ENCODE results near the gene VPS16. TPM values are rescaled to one million over a fixed set of nuclear protein-coding genes. Genes with fewer than 3 reads are reported as not detected.

VPS16 gene
- total and polyA plus RNA-seq, 4 donors = 14.5 to 24.3 (median 16.1) TPM

DNA sequence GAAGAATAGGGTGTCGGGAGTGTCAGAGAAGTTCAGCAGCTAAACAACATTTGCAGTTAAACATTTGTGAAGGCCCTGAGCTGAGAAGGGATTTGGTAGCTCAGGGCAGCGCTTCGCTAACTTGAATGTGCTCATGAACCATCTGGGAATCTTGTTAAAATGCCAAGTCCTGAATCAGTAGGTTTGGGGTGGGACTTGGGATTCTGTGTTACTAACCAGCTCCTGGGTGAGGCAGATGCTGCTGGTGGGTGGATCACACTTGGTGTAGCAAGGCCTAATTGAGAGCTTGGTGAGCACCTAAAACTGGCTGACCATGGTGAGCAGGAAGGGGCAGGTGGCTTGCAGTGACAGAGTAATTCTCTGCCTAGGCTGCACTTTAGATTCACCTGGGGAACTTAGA lies 38.6 kb downstream of the VPS16 start:
- no peaks in the 10 kb centered on the region for H3K9me3 ChIP-seq (ENCODE audit: control insufficient read depth in 4 of 4, low read length in 3 of 4)
- no peak overlapping the region for H3K9ac ChIP-seq (ENCODE audit: low read depth in 1 of 2, low read length in 2 of 2)
- peaks cover 1 to 13% (median 10%) of the 10 kb centered on the region in 4 donors for H3K4me1 ChIP-seq (ENCODE audit: control insufficient read depth in 4 of 4, insufficient read depth in 4 of 4, low read length in 3 of 4)
- H3K27me3 ChIP-seq (ENCODE audit: control insufficient read depth in 4 of 4, insufficient read depth in 4 of 4, low read length in 3 of 4) = no peaks in the 10 kb centered on the region
- H3K36me3 ChIP-seq (ENCODE audit: control insufficient read depth in 4 of 4, insufficient read depth in 3 of 4, low read depth in 1 of 4, low read length in 3 of 4) = no peaks in the 10 kb centered on the region
- 94% methylated on average over 3 of the region's 3 CpGs for WGBS
- no peak for DNase-seq (ENCODE audit: low spot score)
- no peak overlapping the region for H3K27ac ChIP-seq (ENCODE audit: low read depth in 1 of 2, low read length in 2 of 2)
- no peak overlapping the region for H3K4me3 ChIP-seq (ENCODE audit: low read depth in 1 of 3, low read length in 3 of 3)
- TF ChIP-seq, protein P1, sequence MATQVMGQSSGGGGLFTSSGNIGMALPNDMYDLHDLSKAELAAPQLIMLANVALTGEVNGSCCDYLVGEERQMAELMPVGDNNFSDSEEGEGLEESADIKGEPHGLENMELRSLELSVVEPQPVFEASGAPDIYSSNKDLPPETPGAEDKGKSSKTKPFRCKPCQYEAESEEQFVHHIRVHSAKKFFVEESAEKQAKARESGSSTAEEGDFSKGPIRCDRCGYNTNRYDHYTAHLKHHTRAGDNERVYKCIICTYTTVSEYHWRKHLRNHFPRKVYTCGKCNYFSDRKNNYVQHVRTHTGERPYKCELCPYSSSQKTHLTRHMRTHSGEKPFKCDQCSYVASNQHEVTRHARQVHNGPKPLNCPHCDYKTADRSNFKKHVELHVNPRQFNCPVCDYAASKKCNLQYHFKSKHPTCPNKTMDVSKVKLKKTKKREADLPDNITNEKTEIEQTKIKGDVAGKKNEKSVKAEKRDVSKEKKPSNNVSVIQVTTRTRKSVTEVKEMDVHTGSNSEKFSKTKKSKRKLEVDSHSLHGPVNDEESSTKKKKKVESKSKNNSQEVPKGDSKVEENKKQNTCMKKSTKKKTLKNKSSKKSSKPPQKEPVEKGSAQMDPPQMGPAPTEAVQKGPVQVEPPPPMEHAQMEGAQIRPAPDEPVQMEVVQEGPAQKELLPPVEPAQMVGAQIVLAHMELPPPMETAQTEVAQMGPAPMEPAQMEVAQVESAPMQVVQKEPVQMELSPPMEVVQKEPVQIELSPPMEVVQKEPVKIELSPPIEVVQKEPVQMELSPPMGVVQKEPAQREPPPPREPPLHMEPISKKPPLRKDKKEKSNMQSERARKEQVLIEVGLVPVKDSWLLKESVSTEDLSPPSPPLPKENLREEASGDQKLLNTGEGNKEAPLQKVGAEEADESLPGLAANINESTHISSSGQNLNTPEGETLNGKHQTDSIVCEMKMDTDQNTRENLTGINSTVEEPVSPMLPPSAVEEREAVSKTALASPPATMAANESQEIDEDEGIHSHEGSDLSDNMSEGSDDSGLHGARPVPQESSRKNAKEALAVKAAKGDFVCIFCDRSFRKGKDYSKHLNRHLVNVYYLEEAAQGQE (IDR thresholded peaks at IDR 0.05) = no peak
- TF ChIP-seq HNF4A (conservative IDR thresholded peaks at IDR 0.05) (no peak), TAF1 (conservative IDR thresholded peaks at IDR 0.05) (no peak), FOXA1 (IDR thresholded peaks at IDR 0.05) (no peak), YY1 (IDR thresholded peaks at IDR 0.05) (no peak)

DNA sequence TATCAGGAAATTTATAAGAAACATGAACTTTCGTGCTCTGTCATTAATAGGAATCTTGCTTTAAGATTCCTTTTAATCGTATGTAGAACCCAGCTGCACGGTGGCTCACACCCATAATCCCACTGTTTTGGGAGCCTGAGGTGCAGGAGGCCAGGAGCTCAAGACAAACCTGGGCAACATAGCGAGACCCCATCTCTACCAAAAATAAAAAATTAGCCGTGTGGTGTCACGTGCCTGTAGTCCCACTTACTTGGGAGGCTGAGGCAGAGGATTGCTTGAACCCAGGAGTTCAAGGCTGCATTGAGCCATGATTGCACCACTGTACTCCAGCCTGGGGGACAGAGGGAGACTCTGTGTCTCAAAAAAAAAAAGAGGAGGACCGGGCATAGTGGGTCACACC lies 40.1 kb downstream of the VPS16 start:
- DNase-seq (ENCODE audit: low spot score) = no peak
- Histone ChIP-seq H3K9me3 (ENCODE audit: control insufficient read depth in 4 of 4, low read length in 3 of 4) (no peaks in the 10 kb centered on the region), H3K4me1 (ENCODE audit: control insufficient read depth in 4 of 4, insufficient read depth in 4 of 4, low read length in 3 of 4) (peaks cover 0 to 4% (median 2%) of the 10 kb centered on the region in 4 donors), H3K4me3 (ENCODE audit: low read depth in 1 of 3, low read length in 3 of 3) (no peak overlapping the region), H3K36me3 (ENCODE audit: control insufficient read depth in 4 of 4, insufficient read depth in 3 of 4, low read depth in 1 of 4, low read length in 3 of 4) (no peaks in the 10 kb centered on the region), H3K9ac (ENCODE audit: low read depth in 1 of 2, low read length in 2 of 2) (no peak overlapping the region), H3K27ac (ENCODE audit: low read depth in 1 of 2, low read length in 2 of 2) (no peak overlapping the region), H3K27me3 (ENCODE audit: control insufficient read depth in 4 of 4, insufficient read depth in 4 of 4, low read length in 3 of 4) (no peaks in the 10 kb centered on the region)
- WGBS = 82% methylated on average over 7 of the region's 7 CpGs
- no peak for TF ChIP-seq HNF4A (conservative IDR thresholded peaks at IDR 0.05)
- TF ChIP-seq, protein P1 (IDR thresholded peaks at IDR 0.05) = no peak
- TF ChIP-seq HNF4G (IDR thresholded peaks at IDR 0.05) = no peak
- no peak for TF ChIP-seq YY1 (IDR thresholded peaks at IDR 0.05)
- TF ChIP-seq JUND (IDR thresholded peaks at IDR 0.05) = no peak
- TF ChIP-seq RXRA (IDR thresholded peaks at IDR 0.05) = no peak
- TF ChIP-seq EGR1 (IDR thresholded peaks at IDR 0.05; ENCODE audit: low read depth in 2 of 2) = no peak
- no peak for TF ChIP-seq NR2F2 (IDR thresholded peaks at IDR 0.05)
